ENCODE results near the gene HRG.
"Not testable (repeated sequence)": the region's sequence is repeated elsewhere in the genome, so short reads cannot be mapped to it uniquely, and the experiment has no call there.

Gene HRG

DNA sequence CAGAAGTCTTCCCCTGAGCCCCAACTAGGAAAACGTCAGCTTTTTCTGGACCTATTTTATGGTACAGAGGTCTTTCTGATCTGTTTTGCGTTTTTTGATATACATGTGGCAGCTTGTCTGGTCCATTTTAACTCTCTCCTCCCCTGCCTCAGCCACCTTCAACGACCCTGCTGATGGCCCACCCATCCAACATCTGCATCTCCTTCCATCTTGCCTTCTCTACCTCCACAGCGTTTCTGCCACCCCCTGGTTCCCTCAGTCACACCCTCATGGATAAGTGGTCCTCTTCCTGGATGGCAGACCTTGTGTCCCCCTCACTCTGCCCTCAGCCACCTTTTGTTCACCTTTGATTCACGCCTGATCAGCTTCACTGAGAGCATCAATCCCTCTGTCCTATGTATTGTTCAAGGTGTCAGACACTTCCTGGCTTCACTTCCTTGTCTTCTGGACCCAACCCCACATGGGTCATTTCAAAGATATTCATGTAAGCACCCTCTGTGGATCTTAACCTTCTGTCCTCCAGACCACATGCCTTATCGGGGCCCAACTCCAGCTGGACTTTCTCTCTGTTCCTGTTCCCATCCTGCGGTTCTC lies 39.5 kb upstream of the HRG start:
- Histone ChIP-seq H3K9me3 (no peaks in the 10 kb centered on the region), H3K4me3 (ENCODE audit: low read depth in 1 of 2, low read length in 1 of 2) (no peak overlapping the region), H3K36me3 (no peaks in the 10 kb centered on the region), H3K27ac (no peak overlapping the region), H3K27me3 (peaks cover 21% of the 10 kb centered on the region), H3K4me1 (ENCODE audit: control insufficient read depth in 1 of 2, insufficient read depth in 1 of 2, low read depth in 1 of 2, low read length in 1 of 2) (no peaks in the 10 kb centered on the region)
- TF ChIP-seq, protein P1, sequence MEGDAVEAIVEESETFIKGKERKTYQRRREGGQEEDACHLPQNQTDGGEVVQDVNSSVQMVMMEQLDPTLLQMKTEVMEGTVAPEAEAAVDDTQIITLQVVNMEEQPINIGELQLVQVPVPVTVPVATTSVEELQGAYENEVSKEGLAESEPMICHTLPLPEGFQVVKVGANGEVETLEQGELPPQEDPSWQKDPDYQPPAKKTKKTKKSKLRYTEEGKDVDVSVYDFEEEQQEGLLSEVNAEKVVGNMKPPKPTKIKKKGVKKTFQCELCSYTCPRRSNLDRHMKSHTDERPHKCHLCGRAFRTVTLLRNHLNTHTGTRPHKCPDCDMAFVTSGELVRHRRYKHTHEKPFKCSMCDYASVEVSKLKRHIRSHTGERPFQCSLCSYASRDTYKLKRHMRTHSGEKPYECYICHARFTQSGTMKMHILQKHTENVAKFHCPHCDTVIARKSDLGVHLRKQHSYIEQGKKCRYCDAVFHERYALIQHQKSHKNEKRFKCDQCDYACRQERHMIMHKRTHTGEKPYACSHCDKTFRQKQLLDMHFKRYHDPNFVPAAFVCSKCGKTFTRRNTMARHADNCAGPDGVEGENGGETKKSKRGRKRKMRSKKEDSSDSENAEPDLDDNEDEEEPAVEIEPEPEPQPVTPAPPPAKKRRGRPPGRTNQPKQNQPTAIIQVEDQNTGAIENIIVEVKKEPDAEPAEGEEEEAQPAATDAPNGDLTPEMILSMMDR (IDR thresholded peaks at IDR 0.05) = no peak

DNA sequence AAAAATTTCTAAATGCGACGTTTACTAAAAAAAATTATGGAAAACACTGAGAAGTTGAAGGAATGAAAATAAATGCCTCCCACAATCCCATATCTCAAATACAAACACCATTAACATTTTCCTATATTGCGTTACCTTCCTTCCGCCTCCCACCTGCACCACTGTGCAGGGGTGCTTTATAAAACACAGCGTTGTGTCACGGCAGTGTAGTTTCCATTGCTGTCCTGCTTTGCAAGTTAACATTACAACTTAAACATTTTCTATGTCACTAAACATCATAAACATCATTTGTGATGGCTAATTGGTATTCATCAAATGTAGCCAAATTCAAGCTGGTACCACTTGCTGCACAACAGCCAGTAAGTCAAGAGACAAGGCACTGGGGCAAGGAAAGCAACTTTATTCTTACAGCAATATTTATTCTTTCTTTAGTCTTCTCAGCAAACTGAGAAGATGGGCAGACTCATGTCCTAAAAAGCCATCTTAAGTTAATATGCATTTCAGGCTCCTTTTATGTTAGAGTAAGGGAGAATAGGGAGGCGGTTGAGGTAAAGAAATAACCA lies 37.9 kb upstream of the HRG start:
- Histone ChIP-seq H3K9me3 (no peaks in the 10 kb centered on the region), H3K27ac (no peak overlapping the region), H3K36me3 (no peaks in the 10 kb centered on the region), H3K4me1 (ENCODE audit: control insufficient read depth in 1 of 2, insufficient read depth in 1 of 2, low read depth in 1 of 2, low read length in 1 of 2) (no peaks in the 10 kb centered on the region), H3K4me3 (ENCODE audit: low read depth in 1 of 2, low read length in 1 of 2) (no peak overlapping the region), H3K27me3 (peaks cover 21% of the 10 kb centered on the region)
- TF ChIP-seq, protein P1 (IDR thresholded peaks at IDR 0.05) = no peak

DNA sequence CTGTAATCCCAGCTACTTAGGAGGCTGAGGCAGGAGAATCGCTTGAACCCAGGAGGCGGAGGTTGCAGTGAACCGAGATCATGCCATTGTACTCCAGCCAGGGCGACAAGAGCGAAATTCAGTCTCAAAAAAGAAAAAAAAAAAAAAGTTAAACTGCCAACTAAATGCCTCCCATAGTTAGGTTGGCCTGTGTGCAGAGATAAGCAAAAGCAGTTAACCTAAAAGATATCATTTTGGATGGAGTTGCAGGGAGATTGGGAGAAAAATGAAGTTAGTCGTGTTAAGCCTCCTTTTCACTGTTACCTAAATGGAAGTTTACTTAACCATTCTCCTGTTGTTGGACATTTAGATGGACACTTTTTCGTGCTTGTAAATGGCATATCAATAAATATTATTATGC lies 37.1 kb upstream of the HRG start:
- no peaks in the 10 kb centered on the region for H3K4me1 ChIP-seq (ENCODE audit: control insufficient read depth in 1 of 2, insufficient read depth in 1 of 2, low read depth in 1 of 2, low read length in 1 of 2)

DNA sequence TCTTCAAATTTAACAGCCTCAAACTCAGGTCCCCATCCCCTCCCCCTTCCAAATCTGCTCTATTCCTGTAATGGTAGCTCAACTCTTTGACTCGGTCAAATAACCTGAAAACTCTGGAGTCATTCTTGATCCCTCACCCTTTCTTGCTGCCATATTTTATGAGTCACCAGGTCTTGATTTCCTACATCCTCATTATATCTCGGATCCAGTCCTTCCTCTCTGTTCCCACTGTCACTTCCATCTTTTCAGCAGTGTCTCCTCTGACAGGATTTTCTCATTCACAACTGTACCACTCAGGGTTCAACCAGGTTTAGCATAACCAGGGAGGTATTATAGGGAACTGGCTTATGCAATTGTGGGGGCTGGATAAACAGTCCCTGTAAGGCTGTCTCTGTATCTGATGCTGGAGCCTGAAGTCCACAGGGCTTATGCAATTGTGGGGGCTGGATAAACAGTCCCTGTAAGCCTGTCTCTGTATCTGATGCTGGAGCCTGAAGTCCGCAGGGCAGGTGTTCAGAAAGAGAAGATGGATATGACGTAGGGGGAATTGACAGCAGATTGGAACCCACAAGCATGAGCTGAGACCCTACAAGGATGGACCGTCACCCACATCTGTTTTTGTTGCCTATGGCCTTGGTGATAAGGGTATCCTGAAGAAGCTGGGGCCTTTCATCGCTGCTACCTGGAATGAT lies 34.7 kb upstream of the HRG start:
- H3K27ac ChIP-seq = no peak overlapping the region
- no peak overlapping the region for H3K4me3 ChIP-seq (ENCODE audit: low read depth in 1 of 2, low read length in 1 of 2)
- peaks cover 31% of the 10 kb centered on the region for H3K27me3 ChIP-seq
- TF ChIP-seq, protein P1 (IDR thresholded peaks at IDR 0.05) = no peak
- H3K36me3 ChIP-seq = no peaks in the 10 kb centered on the region
- H3K9me3 ChIP-seq = no peaks in the 10 kb centered on the region
- H3K4me1 ChIP-seq (ENCODE audit: control insufficient read depth in 1 of 2, insufficient read depth in 1 of 2, low read depth in 1 of 2, low read length in 1 of 2) = no peaks in the 10 kb centered on the region

More for the DNA sequence above, 37.1 kb upstream of the HRG start:
- Histone ChIP-seq H3K4me3 (ENCODE audit: low read depth in 1 of 2, low read length in 1 of 2) (no peak overlapping the region), H3K27me3 (peaks cover 21% of the 10 kb centered on the region), H3K27ac (no peak overlapping the region), H3K36me3 (no peaks in the 10 kb centered on the region), H3K9me3 (no peaks in the 10 kb centered on the region)
- TF ChIP-seq, protein P1 (IDR thresholded peaks at IDR 0.05) = no peak

GRCh38 chr3:186633481-186633880 lies 32.3 kb upstream of the HRG start:
- Histone ChIP-seq H3K27me3 (peaks cover 26% of the 10 kb centered on the region), H3K9me3 (no peaks in the 10 kb centered on the region), H3K36me3 (no peaks in the 10 kb centered on the region), H3K4me1 (ENCODE audit: control insufficient read depth in 1 of 2, insufficient read depth in 1 of 2, low read depth in 1 of 2, low read length in 1 of 2) (no peaks in the 10 kb centered on the region), H3K4me3 (ENCODE audit: low read depth in 1 of 2, low read length in 1 of 2) (no peak overlapping the region), H3K27ac (no peak overlapping the region)
- TF ChIP-seq, protein P1 (IDR thresholded peaks at IDR 0.05) = no peak

DNA sequence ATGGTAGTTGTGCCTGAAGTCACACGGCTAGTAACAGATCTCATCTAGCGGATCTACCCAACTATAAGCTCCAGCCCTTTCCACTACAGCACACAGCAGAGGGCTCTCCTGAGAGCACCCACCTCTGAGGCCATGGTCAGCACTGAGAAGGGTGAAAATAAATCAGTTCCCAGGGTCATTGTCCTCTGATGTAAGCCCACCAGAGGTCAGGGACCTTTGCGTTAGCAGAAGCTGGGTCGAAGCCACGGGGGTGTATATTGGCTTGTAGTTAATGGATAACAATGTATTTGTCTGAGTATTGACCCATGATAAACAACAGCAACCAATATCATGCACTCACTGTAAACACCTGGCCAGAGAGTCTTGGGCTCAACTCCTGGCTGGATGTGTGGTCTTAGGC lies 31.6 kb upstream of the HRG start:
- not testable (repeated sequence) for H3K27ac ChIP-seq; H3K4me3 ChIP-seq (ENCODE audit: low read depth in 1 of 2, low read length in 1 of 2); H3K36me3 ChIP-seq; H3K9me3 ChIP-seq; H3K4me1 ChIP-seq (ENCODE audit: control insufficient read depth in 1 of 2, insufficient read depth in 1 of 2, low read depth in 1 of 2, low read length in 1 of 2)
- peaks cover 26% of the 10 kb centered on the region for H3K27me3 ChIP-seq

Data from neutrophil (primary cell).